SK-N-SH (cell line): ENCODE measurements around the gene GATB.

Experiments used
- CTCF ChIP-seq: fragments of 200-600 bp; sonication (generic); IDR thresholded peaks from 2 replicates; pipeline ENCODE4 v1.6.1; 2017; ENCODE audit warnings: antibody characterized with exemption, mild to moderate bottlenecking, moderate library complexity
- EP300 ChIP-seq, 2 experiments: IDR thresholded peaks; 2 replicates each; pipeline versions ENCODE4 v1.4.0 to v1.6.1; 2012; ENCODE audit warnings: borderline replicate concordance in 1 of 2, low read depth in 1 of 2, low read length in 1 of 2
- JUND ChIP-seq: IDR thresholded peaks from 2 replicates; pipeline ENCODE4 v1.4.0; 2012
- POLR2AphosphoS5 ChIP-seq: IDR thresholded peaks from 2 replicates; pipeline ENCODE4 v1.6.1; 2012; ENCODE audit warnings: low read depth, low read length
- SMC3 ChIP-seq: IDR thresholded peaks from 2 replicates; pipeline ENCODE4 v1.6.1; 2012; ENCODE audit warnings: low read depth, low read length, improper control_type of control experiment
- ZBTB33 ChIP-seq: IDR thresholded peaks from 2 replicates; pipeline ENCODE4 v1.4.0; 2012; ENCODE audit warnings: low read depth, borderline replicate concordance

- TF ChIP-seq POLR2AphosphoS5 (no peak), SMC3 (no peak), EP300 (IDR thresholded peaks at IDR 0.05; ENCODE audit: borderline replicate concordance in 1 of 2, low read depth in 1 of 2, low read length in 1 of 2) (no peak), CTCF (no peak), JUND (no peak), ZBTB33 (no peak)
These were observed 102.9 kb downstream of the GATB start for GRCh38 chr4:151657896-151658295.
